Lower lobe of right lung (tissue), 2 donors: ENCODE results near the gene PDLIM5. TPM values are rescaled to one million over a fixed set of nuclear protein-coding genes. Genes with fewer than 3 reads are reported as not detected.

Experiments
- ATAC-seq, 2 donors: fragments of 200-7000 bp; cut with Tn5 transposase; one replicate each; pipeline ENCODE4 v1.9.1; 2020 to 2022; ENCODE audit warnings: mild to moderate bottlenecking in 2 of 2, moderate library complexity in 2 of 2
- DNase-seq: peaks from one replicate; pipeline ENCODE4 v3.0.0-alpha.2; 2020
- H3K27ac ChIP-seq: fragments of 200-600 bp; one replicate; pipeline ENCODE4 v1.8.0; 2022
- H3K27me3 ChIP-seq: fragments of 200-600 bp; one replicate; pipeline ENCODE4 v1.8.0; 2022; ENCODE audit warnings: low read depth
- H3K36me3 ChIP-seq: fragments of 200-600 bp; one replicate; pipeline ENCODE4 v1.8.0; 2022; ENCODE audit warnings: mild to moderate bottlenecking
- H3K4me1 ChIP-seq: fragments of 200-600 bp; one replicate; pipeline ENCODE4 v1.8.0; 2022
- H3K4me3 ChIP-seq: fragments of 200-600 bp; one replicate; pipeline ENCODE4 v1.8.0; 2022; ENCODE audit warnings: mild to moderate bottlenecking
- H3K9me3 ChIP-seq: fragments of 200-600 bp; one replicate; pipeline ENCODE4 v1.8.0; 2022
- CTCF ChIP-seq: fragments of 200-600 bp; IDR thresholded peaks from one replicate; pipeline ENCODE4 v1.8.0; 2022; ENCODE audit warnings: antibody characterized with exemption, mild to moderate bottlenecking
- intact Hi-C: fragments of 100-400 bp; cut with DNase I; formaldehyde crosslinking; loops from one replicate; pipeline ENCODE4 v1.11.0; 2022
- total RNA-seq: library from RNA; stranded (reverse); fragmentation: NEBNext Ultra II Directional; extraction: Animal tissue kit (Norgen Biotek cat#: 25700); gene quantifications from one replicate; pipeline ENCODE4 v1.2.1, GENCODE V29; 2021
- donor health status: DM: no; HTN: yes; CAD: no; lungs with severe emphysema.

The PDLIM5 gene
- total RNA-seq, 1 donor from 2014 or later = 75.8 TPM

DNA sequence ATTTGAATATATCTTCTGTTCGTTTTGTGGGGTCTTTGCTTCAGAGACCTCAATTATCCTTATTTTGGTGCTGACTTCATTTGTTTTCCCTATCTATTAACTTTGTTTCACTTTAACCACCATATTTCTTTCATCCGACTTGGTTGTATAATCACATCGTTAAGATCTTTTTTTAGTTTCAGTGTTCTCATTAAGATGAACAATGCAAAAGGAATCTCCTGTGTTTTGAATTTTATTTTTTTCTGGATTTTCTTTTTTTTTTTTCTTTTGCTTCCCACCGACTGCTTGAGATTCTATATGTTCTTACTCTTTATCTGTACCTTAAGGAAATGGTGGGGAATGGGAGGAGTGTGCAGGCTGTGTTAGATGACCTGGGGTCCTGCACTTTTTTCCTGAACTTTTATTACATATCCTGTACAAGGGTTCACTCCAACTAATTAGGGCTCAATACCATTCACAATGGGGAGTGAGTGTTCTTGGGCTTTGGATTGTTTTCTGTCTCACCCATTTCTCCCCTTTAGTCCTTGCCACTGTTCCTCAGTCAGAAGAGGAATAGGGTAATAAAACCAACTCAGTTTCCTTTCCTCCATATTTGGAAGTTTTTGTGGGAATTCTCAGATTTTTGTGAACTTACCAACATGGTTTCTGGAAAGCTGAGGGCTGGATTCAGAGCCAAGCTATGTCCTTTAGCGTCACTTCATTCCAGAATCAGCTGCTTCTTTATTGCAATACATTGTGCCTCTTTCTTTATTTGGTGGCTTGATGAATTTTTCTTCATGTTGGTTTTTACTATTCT is 262.8 kb downstream of the PDLIM5 start:
- no peaks in the 10 kb centered on the region for H3K4me1 ChIP-seq
- no peak overlapping the region for H3K4me3 ChIP-seq
- H3K9me3 ChIP-seq = no peaks in the 10 kb centered on the region
- intact Hi-C loops = no loop called here
- H3K27ac ChIP-seq = no peak overlapping the region
- no peaks in the 10 kb centered on the region for H3K36me3 ChIP-seq
- DNase-seq (no peak), ATAC-seq (no peak)
- no peak for TF ChIP-seq CTCF
- H3K27me3 ChIP-seq = no peaks in the 10 kb centered on the region

- Histone ChIP-seq H3K27ac (no peak overlapping the region), H3K27me3 (no peaks in the 10 kb centered on the region), H3K36me3 (no peaks in the 10 kb centered on the region), H3K4me1 (no peaks in the 10 kb centered on the region), H3K9me3 (no peaks in the 10 kb centered on the region), H3K4me3 (no peak overlapping the region)
- intact Hi-C loops = no loop called here
- TF ChIP-seq CTCF = no peak
- ATAC-seq (no peak), DNase-seq (no peak)
Observed at GRCh38 chr4:94715726-94716125, 264.0 kb downstream of the PDLIM5 start.

Other genes starting within 250 kb of the PDLIM5 start
- 24.2 TPM for gene SMARCAD1, start 244.1 kb upstream of the PDLIM5 start, total RNA-seq
- 12.5 TPM for gene HPGDS, start 109.1 kb upstream of the PDLIM5 start, total RNA-seq